Activated T-cell treated with anti-CD3 and anti-CD28 coated beads for 1 hour (primary cell): ENCODE results near the gene PCLO.
"Not testable (repeated sequence)": the region's sequence is repeated elsewhere in the genome, so short reads cannot be mapped to it uniquely, and the experiment has no call there.

Experiments used
- DNase-seq: peaks from one replicate; pipeline ENCODE4 v3.0.0-alpha.2; 2020; ENCODE audit warnings: low read depth

Gene PCLO

DNA sequence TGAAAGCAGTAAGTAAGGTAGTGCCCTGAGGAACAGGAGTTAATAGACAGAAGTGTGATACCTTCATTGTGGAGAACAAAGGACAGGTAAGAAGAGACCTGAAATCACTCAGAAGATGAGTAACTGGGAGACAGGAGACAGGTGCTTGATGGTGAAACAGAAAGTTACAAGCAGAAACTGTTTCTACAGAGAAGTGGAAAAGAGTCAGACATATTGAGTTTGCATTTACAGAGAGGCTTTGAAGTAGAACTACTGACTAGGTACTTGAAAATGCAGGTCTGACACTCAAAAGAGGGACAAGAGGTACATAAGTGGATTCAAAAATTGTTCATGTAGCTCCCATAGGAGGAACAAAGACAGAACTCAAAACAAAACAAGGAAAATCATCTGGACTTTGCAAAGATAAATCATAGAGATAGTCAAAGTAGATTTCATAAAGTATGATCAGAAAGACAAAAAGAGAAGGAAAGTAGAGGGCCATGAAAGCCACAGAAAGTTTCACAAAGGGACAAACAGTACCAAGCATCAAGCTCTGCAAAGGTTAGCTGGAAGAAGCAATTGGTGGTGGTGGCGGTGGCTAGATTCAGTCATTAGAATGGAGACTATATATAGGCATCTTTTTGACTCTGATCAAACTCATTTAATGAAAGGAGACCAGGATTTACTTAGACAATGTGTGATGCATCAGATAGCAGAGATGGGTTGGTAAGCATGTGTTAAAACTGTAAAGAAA lies 198.4 kb downstream of the PCLO start:
- no peak for DNase-seq

DNA sequence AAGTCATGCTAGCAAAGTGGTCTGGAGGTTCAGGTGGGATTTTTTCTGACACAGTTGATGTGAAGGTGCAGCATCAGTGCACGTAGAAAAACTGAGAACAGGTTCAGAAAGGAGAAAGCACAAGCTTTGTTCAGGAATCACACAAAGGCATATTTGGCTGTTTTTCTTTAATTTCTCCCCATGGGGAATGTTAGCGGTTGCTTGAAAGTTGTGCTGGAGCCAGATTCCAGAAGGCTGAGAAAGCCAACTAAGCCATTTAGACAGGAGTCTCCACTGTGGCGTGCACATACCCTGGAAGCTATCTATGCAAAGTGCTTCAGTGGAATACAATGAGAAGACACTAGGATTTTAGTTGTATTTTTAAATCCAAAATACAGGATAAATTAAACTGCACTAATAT lies 201.4 kb downstream of the PCLO start:
- no peak for DNase-seq

DNA sequence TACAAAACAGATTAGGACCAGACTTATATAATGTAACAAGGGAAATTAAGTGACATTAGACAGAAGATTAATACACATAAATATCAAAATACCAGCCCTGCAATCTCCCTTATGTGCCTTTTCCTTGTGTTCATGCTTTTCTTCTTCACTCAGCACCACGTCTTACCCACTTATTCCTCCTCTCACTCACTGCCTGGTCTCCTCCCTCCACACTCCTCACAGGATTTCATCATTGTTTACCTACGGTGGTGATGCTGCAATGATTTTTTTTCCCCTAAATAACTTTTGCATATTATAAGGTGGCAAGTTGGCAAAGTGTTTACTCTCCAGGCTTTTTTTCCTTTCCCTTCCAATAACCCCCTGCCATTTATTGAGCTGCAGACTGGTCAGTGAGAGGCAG lies 203.2 kb downstream of the PCLO start:
- no peak for DNase-seq

DNA sequence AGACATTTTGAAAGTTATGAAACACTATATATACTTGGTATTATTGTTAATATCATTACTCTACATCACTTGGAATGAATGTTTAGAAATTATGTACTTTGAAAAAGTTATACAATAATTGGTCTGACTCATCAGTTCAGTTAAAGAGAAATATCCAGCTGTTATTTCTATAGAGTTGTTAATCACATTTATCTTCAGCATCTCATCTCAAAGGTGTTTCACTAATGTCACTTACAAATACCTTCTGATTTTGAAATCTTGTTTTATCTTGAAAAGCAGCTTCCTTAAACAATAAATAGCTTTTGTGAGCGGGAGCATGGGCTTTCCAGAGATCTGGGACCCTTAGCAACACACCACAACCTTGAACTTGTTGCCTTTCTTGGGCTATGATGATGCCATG lies 205.2 kb downstream of the PCLO start:
- no peak for DNase-seq

DNA sequence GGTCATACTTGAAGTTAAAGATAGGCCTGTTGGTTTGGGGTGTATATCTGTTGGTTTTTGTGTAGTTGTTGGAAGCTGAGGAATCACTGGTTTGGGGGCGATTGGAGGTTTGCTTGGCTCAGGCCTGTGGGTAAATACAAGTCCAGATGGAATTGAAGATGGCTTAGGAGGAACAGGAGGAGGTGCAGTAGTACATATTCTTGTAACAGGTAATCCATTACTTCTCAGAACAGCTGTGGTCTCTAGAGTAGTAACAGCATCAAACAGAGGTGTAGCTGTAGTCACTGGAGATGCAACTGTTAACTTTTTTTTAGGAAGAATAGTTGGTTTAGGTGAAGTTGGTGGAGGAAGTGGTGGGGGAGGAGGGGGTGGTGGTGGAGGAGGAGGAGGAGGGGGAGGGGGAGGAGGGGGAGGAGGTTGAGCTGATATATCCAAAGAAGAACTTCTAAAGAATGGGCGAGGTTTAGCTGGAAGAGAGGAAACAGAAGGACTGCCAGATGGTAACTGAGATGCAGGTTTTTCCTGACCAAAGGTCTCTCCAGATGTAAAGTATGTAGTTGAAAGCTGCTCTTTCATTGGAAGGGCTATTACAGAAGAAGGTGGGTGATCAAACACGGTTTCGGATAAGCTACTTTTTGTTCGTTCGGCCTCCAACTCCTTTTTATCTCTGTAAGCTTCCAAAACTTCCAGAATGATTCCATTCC lies 209.2 kb downstream of the PCLO start:
- no peak for DNase-seq

DNA sequence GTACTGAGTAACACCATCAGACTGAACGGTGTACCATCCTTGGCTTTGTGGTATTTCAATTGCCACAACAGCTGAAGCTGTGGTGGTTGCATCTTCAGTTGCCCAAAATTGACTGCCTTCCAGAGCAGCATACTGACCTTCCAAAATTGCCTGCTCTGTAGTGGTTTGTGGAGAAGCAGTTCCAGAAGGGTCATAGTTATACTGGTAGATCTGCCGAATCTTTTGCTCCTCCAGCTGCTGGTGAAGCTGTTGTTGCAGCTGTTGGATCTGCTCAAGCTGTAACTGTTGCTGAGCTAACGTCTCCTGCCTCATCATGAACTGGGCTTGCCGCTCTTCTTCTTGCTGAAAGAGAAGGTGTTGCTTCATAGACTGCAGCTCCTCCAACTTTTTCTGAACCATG lies 212.2 kb downstream of the PCLO start:
- DNase-seq: no peak

DNA sequence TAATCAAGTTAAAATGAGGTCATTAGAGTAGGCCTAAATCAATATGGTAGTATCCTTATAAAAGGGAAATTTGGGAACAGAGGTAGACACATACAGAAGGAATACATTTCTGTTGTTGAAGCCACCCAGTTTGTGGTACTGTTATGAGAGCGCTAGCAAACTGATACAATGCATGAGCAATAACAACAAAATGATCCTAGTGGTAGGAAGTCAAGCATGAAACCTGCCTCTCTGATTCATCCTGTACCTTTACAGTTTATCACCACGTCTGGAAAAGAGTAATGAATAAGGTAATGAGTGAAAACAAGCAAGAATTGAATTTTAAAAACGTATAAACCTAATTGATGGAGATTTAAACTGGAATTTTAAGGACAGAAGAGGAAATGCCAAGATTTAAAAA lies 217.2 kb downstream of the PCLO start:
- no peak for DNase-seq

DNA sequence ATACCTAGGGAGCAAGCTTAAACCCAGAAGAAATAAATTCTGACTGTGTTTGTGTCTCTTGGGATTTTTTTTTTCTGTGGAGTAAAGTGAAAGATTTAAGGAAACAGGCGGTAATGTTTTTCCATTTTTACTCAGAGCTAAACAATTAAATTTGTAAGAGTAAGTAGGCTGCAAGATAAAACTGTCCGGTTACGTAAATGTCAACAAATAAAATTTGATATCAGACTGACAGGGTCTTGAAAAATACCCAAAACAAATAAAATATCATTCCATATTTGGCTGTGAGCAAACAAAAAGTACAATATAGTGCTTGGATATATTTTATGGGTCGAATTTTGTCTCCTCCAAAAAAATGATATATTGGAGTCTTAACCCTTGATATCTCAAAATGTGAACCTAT lies 217.6 kb downstream of the PCLO start:
- DNase-seq: no peak

DNA sequence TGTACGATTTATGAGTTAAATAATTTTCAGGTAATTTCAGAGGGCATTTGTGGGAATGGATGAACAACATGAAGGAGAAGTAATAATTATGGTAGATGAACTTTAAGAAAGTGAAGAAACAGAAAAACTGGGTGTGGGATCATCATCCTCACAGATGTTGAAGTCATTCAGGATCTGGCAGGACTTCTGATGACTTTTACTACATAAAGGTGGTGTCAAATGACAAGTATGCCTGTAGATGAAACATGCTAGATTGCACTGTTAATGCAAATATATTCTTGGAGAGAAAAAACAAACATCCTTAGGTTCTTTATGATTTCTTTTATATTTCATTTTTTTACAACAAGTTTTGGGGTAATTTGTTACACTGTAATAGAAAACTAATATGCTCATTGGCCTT lies 230.2 kb downstream of the PCLO start:
- no peak for DNase-seq

DNA sequence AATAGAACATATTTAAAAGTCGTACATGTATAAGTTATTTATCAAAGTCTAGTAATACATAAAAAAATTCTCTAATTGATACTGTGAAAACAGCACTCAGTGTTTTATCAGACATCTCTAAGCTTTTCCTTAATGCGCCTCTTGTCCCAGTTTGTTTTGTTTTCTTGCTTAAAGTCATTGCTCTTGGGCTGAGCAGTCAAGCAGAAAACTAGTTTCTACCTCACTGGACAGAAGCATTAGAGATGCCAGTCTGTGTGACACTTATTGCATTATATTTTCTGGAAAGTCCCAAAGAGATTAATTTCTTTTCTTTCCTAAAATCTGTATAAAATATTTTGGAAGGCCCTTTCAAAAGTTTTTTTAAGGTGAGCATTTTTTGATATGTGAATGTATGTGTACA lies 236.2 kb downstream of the PCLO start:
- DNase-seq: no peak

DNA sequence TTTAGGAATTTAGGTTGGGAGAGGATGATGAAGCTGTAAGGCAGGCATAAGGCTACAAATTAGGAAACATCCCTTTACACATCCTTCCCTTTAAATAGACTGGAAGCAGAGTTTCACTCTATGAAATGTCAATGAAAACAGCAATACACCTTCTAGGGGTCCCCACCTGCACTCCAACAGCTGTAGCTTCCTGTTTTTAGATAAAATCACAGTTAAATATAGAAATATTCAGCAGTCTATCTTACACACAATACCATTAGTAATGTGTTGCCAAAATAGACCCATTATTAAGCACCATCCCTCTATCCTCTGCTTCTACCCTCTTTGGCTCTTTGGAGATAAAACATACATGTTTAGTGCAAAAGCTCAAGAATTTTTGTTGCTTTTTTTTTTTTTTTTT lies 237.4 kb downstream of the PCLO start:
- DNase-seq: no peak

DNA sequence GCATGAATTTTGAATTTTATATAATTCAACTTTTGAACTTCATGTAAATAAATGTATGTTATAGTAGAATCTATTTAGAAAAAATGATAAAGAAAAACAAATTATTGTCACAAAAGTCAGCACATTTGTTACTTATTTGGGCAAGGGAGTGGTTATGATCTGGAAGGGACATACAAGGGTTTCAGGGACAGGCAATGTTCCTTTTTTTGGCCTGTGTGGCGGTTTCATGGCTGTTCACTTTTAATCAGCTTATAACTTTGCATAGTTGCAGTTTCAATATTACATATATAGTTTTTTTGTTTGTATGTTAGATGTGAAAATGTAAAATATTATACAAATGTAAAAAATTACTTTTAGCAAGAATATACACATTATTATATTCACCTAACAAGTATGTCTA lies 256.2 kb downstream of the PCLO start:
- no peak for DNase-seq

DNA sequence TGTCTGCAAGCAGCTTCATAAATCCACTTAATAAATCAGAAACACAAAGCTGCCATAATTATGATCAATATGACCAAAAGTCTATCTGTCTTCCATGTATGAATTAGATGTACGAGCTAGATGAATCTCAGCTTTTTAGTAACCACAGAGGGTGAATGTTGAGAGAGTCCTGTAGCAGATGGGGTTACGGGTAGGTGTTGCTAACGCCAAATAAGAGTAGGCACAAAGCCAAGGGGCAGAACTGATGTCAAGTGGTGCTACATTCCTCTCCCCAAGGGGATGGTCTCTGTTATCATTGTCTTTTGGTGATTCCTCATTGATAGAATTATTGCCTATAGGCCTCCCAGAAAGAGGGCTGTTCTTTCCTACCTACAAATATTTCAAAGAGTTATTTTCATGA lies 257.8 kb downstream of the PCLO start:
- DNase-seq: no peak

DNA sequence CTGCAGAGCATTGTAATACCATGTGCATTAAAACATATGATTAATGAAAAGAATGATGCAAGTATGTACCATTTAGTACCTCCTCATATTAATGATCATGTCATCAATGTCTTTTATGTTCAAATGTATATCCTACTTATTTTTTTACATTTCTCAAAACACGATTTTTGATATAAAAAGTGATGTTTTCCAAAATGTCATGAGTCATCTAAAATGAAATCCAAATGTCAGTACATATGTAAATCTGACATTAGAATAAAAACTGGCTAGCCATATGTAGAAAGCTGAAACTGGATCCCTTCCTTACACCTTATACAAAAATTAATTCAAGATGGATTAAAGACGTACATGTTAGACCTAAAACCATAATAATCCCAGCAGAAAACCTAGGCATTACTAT lies 261.6 kb downstream of the PCLO start:
- not testable (repeated sequence) for DNase-seq

DNA sequence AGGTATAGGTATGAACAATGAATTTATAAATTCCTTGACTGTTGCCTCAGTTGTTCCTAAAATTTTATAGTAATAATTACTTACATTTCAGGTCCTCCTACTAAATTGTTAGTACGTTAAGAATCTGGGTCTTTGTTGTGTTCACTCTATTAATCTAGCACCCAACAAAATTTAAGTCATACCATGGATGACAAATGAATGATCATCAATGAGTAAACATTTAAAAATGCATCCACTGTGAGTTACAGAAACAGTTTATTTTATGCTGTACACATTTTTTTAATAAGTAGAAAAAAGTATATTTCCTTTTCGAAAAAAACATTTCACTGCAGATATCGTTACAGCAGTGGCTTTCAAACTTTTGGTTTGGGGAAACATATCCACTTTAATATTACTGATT lies 265.2 kb downstream of the PCLO start:
- no peak for DNase-seq

DNA sequence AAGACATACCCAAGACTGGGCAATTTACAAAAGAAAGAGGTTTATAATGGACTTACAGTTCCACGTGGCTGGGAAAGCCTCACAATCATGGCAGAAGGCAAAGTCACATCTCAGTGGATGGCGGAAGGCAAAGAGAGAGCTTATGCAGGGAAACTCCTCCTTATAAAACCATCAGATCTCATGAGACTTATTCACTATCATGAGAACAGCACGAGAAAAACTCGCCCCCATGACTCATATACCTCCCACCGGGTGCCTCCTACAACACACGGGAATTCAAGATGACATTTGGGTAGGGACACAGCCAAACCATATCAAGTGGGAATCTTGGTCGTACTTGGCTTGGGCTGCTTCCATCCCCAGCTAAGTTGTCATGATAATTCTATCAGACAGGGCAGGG lies 268.3 kb downstream of the PCLO start:
- not testable (repeated sequence) for DNase-seq

DNA sequence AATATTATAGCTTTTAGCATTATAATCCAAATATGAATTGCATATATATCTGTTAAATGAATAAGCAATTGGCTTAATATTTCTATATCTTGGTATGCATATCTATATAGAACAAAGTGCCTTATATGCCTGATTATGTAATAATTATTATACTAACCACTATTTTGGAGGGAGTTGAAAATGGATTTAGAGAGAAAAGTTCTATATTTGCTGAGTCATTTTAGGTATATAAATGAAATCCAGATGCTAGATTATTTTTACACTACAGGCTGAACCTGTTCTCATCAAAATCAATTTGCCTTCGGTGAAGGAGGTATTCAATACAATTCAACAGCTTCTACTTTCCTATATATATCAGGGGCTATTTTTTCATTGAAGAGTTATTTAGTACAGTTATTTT lies 276.4 kb downstream of the PCLO start:
- no peak for DNase-seq

DNA sequence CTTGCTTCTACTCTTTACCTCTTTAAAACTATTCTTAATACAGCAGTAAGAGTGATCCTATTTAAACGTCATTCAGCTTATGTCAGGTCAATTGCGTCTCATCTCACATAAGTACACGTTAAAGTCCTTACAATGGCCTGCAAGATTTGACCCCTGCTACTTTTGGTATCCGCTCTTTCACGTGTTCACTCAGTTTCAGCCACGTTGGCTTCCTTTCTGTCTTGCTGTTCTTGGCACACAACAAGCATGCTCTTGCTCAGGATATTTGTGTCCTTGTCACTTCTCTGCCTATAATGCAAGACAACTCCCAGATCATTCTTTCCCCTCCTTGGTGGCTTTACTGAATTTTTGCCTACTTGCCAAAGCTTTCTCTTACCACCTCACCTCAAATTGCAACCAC lies 296.8 kb downstream of the PCLO start:
- DNase-seq: no peak

DNA sequence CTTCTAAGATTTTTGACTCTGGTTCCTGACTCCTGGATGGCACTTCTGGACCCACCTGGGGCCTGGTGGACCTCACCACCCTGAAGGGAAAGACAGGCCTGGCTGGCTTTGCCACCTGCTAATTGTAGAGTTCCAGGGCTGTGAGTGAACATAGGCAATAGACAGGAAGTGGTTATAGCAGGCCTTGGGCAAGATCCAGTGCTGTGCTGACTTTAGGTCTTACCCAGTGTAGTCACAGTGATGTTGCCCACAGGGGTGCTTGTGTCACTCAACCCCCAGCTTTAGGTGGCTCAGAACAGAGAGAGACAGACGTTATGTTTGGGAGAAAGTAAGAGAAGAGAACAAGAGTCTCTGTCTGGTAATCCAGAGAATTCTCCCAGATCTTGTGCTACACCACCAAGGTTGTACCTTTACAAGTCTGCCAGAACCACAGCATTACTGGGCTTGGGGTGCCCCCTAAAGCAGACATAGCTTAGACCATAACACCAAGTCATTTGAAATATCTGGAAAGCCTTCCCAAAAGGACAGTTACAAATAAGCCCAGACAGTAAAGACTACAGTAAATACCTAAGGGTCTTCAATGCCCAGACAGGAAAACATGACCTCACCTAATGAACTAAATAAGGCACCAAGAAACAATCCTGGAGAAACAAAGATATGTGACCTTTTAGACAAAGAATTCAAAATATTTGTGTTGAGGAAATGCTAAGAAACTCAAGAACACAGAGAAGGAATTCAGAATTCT lies 303.4 kb downstream of the PCLO start:
- no peak for DNase-seq

DNA sequence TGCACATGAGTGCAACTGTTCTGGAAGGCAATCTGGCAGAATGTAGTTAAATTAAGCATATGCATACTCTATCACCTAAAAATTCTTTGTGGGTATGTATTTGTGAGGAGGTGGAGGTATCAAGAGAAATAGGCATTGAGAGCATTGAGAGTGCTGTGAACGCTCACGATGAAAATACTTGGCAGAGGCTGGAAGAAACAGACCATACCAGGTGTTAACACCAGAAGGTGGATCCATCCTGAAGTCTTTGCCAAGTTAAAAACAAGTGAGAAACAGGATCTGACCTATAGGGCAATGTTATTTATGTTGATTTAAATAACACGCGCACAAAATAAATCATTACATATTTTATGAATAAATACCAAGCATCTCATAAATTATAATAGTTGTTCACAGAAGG lies 311.6 kb downstream of the PCLO start:
- DNase-seq: no peak

DNA sequence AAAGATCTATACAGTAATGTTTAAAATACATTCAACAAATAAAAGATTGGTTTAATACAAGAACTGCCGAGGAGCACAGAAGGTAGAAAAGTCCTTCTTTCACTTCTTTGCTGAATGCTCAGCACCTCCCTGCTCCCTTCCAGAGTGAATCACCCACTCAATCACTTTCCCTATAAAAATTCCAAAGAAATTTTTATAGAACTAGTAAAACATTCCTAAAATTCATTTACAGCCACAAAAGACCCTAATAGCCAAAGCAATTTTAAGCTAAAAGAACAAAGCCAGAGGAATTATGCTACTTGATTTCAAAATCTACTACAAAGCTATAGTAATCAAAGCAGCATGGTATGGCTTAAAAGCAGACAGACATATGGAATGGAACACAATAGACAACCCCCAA lies 320.9 kb downstream of the PCLO start:
- no peak for DNase-seq

DNA sequence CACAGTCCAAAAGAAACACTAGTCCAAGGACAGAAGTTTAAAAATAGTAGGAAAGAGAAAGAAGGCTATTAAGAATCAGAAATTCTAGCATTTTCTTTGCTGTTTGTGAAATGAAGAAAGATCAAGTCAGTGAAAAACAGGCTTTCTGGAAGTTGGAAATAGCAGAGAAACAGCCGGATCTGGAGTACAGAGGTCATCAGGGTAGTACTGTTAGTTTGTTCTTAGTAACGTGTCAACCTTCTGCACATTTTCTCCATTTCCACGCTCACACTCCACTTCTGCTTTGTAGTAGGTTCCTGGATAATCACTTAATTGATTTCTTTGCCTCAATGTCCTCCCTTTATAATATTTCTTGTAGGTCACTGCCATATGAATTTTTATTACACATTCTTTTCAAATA lies 322.6 kb downstream of the PCLO start:
- DNase-seq: no peak

DNA sequence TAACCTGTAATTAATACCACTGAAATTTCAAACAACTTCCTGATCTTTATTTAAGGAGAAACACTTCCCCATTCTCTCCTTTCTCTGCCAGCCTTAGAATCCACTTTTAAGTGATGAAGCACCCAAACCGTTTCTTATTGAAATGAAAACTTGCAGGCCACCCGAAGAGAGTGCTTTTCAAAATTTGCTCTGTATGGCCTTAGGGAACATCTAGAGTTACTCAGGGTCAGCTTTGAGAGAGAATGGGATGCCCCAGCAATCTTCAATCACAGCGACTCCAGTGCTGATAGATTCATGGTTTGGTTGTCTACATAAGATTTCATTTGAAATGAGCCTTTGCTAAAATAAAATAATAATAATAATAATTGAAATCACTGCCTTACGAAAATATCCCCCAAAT lies 323.1 kb downstream of the PCLO start:
- DNase-seq: no peak
